GM21529 (cell line): ENCODE data around the gene GRIK5.
"Not testable (repeated sequence)": the region's sequence is repeated elsewhere in the genome, so short reads cannot be mapped to it uniquely, and the experiment has no call there.

Experiments used
- ATAC-seq: cut with Tn5 transposase; IDR thresholded peaks from one replicate; pipeline ENCODE4 v1.9.1; 2021; ENCODE audit not compliant: unreplicated experiment

GRIK5 gene

GRCh38 chr19:42051166-42052115 is 18.6 kb downstream of the GRIK5 start:
- no peak for ATAC-seq

GRCh38 chr19:42048992-42049391 is 21.0 kb downstream of the GRIK5 start:
- no peak for ATAC-seq

DNA sequence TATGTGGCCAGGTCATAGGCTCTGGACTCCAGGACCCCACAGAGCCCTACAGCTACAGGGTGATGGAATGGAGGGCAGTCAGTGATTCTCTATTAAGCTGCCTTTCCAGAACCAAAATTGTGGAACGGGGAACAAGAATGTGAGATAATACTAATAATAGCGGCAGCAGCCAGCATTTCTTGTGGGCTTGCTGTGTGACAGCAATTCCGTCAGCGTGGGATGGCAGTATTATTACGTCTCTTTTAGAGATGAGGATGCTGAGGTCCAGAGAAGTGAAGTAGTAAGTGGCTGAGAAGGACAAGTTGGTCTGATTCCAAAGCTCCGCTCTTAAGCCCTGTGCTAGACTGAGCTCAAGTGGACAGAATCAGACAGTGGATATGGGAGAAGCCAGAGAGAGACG is 24.4 kb downstream of the GRIK5 start:
- no peak for ATAC-seq

DNA sequence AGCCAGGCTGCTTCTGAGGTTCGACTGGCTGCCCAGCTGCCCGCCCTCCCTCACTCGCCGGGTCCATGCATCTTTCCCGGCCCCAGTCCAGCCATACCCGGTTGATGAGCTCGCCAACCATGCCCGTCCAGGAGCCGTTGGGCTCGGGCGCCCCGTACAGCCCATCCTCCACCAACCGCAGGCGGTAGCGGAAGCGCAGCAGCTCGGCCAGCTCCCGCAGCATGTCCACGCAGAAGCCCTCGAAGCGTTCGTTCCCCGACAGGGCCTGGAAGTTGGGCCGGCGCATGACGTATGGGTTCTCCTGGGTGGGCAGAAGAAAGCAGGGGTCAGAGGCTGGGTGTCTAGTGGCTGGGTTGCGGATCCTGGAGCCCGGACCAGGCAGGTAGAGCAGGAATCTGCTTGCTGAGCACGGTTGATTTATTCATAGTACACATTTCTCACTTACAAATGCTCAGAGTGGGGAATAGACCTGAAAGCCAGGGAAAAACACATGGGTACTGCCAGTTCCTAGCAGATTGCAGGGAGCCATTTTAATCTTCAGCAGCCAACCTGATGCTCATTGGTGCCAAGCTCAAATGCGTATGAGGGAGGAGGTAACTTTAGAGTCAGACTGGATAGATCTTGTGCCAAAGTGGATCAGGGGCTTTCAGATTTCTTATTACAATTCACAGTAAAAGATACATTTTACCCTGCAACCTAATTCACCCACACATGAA is 27.4 kb downstream of the GRIK5 start:
- no peak for ATAC-seq

DNA sequence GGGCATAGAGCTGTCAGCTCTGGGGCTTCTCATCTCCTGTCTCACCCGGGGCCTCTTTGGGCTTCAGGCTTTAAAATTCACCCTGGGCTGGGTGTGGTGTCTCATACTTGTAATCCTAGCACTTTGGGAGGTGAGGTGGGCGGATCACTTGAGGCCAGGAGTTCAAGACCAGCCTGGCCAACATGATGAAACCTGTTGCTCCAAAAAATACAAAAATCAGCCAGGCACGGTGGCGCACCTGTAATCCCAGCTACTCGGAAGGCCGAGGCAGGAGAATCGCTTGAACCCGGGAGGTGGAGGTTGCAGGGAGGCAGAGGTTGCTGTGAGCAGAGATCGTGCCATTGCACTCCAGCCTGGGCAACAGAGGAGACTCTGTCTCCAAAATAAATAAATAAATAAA is 29.5 kb downstream of the GRIK5 start:
- not testable (repeated sequence) for ATAC-seq

DNA sequence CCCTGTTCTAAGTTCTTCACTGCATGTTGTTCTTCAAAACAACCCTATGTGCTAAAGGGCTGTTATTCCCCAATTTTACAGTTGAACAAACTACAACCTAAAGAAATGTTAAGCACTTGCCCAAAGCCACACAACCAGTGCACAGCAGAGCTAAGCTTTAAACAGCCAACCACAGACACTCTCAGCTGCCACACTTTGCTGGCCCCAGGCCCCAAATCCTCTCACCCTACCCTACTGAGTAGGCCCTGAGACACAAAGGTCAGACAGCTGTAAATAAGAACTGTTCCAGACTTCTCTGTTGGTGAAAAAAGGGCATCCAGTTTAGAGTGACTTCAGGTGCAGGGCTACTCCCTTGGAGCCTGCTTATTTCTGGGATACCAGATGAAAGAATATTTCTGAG is 30.0 kb downstream of the GRIK5 start:
- ATAC-seq = no peak

DNA sequence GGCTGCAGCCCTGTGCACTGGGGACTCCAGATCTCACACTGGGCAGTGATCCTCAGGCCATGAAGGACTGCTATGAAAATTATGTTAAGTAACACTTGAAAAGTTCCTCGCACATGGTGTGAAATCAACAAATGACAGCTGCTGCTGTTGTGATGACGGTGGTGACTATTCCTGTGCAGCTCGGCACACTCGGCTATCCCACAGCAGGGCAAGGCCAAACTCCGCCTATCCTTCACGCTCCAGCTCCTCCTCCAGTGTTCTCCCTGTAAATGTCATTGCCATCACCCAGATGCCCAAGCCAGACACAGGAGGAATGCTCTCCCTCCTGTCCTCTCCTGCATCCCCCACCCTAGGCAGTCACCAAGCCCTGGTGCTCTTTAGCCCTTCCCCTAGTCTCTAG is 31.3 kb downstream of the GRIK5 start:
- no peak for ATAC-seq

GRCh38 chr19:42037649-42038048 is 32.4 kb downstream of the GRIK5 start:
- ATAC-seq = no peak

GRCh38 chr19:42034640-42035391 is 35.2 kb downstream of the GRIK5 start:
- ATAC-seq = peak; percentile 44

DNA sequence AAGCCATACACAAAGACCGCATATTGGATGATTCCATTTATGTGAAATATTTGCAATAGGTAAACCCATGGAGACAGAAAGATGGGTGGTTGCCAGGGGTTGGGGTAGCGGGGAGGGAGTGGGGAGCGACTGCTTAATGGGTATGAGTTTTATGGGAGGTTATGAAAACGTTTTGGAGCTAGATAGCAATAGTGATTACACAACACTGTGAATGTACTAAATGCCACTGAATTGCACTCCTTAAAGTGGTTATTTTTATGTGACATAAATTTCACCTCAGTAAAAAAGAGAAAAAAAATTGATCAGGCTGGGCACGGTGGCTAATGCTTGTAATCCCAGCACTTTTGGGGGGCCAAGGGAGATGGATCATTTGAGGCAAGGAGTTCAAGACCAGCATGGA is 36.6 kb downstream of the GRIK5 start:
- ATAC-seq = no peak

GRCh38 chr19:42032431-42032830 is 37.6 kb downstream of the GRIK5 start:
- ATAC-seq = no peak

DNA sequence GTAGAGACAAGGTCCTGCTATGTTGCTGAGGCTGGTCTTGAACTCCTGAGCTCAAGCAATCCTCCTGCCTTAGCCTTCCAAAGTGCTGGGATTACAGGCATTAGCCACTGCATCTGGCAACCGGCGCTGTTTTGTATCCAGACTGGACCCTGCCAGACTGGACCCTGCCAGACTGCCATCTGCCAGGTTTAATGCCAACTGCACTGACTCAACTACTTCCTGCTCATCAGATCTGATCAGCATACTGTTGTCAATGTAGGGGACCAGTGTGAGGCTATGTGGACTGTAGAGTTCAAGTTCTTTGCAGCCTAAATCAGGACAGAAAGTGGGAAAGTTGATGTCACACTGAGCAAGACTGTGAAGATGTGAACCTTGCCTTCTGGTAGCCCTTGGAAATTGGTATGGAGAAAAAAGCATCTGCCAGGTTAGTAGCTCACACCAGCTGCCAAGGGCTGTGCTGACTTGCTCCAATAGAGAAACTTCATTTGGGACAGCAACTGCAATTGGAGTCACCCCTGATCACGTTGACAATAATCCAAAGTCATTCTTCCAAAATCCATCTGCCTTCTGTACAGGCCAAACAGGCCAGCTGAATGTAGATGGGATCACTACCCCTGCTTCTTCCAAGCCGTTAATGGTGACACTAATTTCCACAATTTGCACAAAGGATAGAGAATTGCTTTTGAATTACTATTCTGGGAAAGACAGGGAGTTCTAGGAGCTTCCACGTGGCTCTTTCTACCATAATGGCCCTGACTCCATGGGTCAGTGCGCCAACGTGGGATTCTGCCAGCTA is 39.2 kb downstream of the GRIK5 start:
- ATAC-seq = no peak

DNA sequence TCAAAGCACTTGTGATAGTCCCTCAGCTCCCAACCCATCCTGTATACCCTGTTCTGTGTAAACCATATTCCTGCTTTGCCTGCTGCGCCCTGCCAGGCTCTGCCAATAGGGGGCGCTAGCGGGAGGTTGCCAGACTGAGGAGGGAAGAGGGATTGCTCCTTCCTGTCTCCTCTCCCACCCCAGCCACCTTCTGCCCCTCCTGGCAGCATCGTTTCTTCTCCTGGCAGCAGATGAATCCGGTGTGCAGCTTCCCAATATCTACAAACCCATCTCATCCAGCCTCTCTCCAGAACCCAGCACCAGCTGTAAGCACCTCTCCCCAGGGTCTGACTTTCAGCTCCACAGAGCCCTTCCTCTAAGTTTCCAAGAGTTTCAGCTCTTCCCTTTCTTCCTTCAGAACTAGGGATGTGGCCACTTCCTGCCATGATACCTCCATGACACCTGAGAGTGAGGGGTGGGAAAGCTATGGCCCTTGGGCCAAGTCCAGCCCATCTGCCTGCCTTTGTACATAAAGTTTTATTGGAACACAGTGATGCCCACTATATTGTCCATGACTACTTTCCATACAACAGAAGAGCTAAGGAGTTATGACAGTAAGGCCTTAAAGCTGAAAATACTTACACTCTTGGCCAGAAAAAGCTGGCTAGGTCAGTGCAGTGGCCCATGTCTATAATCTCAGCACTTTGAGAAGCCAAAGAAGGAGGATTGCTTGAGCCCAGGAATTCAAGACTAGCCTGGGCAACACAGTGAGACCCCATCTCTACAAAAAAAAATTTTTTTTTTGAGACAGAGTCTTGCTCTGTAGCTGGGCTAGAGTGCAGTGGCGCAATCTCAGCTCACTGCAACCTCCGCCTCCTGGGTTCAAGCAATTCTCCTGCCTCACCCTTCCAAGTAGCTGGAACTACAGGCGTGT is 41.4 kb downstream of the GRIK5 start:
- ATAC-seq = no peak

DNA sequence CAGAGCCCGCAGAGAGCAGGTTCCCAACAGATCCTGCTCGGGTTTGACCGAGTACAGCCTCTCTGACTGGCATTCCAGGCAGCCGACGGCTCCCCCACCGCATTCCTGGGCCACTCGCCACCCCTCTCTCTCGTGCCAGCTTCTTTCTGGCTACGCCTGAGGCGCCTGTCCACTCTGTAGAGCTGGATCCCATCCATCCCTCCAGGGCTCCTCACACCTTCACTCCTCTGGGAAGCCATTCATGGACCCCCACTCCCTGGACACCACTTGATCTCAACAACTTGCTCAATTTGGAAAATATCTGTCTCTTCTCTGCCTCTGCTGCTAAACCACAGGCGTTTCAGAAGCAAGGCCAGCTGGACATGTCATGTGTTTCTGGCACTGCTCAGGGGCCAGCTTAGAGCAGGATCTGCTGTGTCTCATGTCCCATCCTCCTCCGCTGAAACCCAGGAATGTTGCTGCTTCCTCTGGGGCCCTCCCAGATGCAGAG is 45.3 kb downstream of the GRIK5 start:
- no peak for ATAC-seq

GRCh38 chr19:42023943-42024260 is 46.1 kb downstream of the GRIK5 start:
- no peak for ATAC-seq

DNA sequence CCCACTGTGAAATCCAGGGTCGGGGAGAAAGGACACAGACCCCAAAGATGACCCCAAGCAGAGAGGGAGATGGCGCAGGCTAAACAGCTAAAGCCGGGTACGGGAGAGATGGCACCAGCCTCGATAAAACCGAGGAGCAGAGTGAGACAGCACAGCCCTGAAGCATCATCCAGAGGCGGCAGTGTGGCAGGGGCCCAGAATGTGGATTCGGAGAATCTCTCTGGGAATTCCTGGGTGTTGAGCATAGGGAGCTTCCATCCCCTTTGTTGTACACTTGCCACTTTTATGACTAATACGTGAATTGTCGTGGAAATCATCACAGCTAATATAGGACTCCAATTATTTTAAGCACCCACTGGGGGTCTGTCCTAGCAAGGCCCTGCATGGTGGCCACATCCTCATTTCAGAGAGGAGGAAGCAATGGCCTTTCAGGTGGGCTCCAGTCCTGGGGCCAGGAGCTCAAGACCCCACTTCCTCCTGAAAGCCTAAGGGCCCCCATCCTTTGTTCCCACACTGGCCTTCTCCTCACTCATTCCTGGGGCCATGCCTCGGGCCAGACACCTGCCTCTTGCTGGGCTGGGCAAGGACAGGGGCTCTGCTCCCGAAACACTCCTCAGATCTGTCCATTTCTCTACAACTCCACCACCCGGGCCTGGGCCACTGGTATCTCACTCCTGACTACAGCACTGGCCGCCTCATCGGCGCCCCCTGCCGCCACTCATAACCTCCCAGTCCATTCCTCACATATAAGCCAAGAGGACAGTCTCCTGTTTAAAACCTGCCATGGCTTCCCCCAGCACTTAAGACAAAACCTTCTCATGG is 46.7 kb downstream of the GRIK5 start:
- ATAC-seq = no peak

DNA sequence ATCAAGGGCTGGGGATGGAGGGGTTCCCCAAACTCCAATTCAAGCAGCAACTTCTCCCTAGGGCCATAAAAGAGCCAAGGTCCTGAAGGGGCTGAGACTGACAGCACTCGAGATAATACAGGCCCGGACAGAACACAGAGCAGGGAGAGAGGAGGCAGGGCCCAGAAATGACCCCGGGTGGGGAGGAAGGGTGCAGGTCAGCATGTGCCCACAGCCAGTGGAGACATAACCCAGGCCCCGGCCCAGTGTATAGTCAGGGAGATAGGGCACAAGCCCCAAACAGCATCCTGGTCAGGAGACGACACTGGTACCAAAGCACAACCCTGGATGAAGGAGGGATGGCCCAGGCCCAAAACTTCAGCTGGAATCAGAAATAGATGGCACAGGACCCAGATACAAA is 47.4 kb downstream of the GRIK5 start:
- no peak for ATAC-seq

- no peak for ATAC-seq
These were observed 48.8 kb downstream of the GRIK5 start for GRCh38 chr19:42021185-42021584.
